Measurements from ENCODE around the gene SDK1.

The SDK1 gene

DNA sequence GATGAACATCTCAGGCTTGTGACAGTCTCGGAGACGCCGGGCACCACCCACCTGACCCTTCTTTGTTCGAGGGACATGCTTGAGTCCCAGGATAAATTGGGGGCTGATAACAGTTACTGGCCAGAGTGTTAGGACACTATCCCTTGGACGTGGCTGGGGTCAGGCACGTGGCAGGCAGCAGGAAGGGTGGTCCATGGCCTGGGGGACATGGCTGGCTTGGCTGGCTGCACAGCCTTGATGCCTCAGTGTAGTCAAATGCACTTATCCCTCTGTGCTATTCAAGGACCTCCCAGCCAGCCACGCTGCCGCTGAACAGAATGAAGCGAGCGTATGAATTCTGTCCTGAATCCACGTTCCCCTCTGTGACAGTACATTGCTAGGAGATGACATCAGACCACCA lies 719.0 kb downstream of the SDK1 start:
- peaks cover 0 to 8% (median 4%) of the 10 kb centered on the region in 5 donors for H3K36me3 ChIP-seq (ENCODE audit: control insufficient read depth in 5 of 5, insufficient read depth in 5 of 5, low read length in 5 of 5)
- H3K4me1 ChIP-seq (ENCODE audit: control insufficient read depth in 5 of 5, insufficient read depth in 5 of 5, low read length in 5 of 5) = no peaks in the 10 kb centered on the region
- no peak overlapping the region for H3K4me3 ChIP-seq (ENCODE audit: low read depth in 1 of 5, low read length in 5 of 5)

DNA sequence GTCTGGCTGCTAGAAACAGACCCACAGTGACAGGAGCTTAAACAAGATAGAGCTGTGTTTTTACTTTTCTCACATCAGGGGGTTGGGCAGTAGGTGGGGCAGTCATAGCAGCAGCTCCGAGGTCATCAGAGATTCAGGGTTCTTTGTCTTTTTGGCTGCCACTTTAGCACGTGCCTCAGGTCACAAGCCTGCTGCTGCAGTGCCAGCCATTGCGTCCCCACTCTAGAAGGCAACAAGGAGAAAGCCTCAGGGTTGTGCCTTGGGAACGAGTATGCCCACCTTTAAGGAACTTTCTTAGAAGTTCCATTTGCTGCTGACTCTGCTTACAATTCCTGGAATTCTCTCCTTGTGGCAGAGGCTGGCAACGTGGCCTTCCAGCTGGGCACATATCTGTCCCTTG lies 720.4 kb downstream of the SDK1 start:
- Histone ChIP-seq H3K9ac (ENCODE audit: low read length in 5 of 5) (no peak overlapping the region), H3K9me3 (ENCODE audit: control insufficient read depth in 5 of 5, low read length in 5 of 5) (peaks cover 0 to 20% (median 18%) of the 10 kb centered on the region in 5 donors), H3K4me3 (ENCODE audit: low read depth in 1 of 5, low read length in 5 of 5) (no peak overlapping the region), H3K36me3 (ENCODE audit: control insufficient read depth in 5 of 5, insufficient read depth in 5 of 5, low read length in 5 of 5) (peaks cover 0 to 5% (median 0%) of the 10 kb centered on the region in 5 donors), H3K27me3 (ENCODE audit: control insufficient read depth in 5 of 5, insufficient read depth in 4 of 5, low read length in 5 of 5) (no peaks in the 10 kb centered on the region), H3K4me1 (ENCODE audit: control insufficient read depth in 5 of 5, insufficient read depth in 5 of 5, low read length in 5 of 5) (no peaks in the 10 kb centered on the region), H3K27ac (ENCODE audit: low read depth, low read length) (no peak overlapping the region)

More for the DNA sequence above, 719.0 kb downstream of the SDK1 start:
- Histone ChIP-seq H3K27me3 (ENCODE audit: control insufficient read depth in 5 of 5, insufficient read depth in 4 of 5, low read length in 5 of 5) (no peaks in the 10 kb centered on the region), H3K27ac (ENCODE audit: low read depth, low read length) (no peak overlapping the region), H3K9me3 (ENCODE audit: control insufficient read depth in 5 of 5, low read length in 5 of 5) (peaks cover 0 to 20% (median 18%) of the 10 kb centered on the region in 5 donors), H3K9ac (ENCODE audit: low read length in 5 of 5) (no peak overlapping the region)

DNA sequence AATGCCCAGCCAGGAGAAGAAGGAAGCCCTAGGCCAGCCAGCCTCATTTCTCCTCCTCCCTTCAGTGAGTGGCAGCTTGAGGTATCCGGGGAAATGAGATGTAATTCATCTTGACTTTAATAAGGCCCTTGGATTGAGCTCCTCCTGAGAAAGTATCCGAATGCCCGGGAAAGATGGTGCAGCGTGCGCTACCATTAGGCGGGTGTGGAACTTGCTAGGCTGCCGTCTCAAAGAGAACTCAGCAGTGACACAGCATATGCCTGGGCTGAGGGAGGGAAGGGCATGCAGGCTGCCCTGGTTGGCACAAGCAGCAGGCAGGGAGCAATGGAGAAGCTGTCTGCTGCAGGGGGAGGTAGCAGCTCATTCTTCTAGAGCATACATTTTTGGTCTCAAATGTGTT lies 721.2 kb downstream of the SDK1 start:
- Histone ChIP-seq H3K4me1 (ENCODE audit: control insufficient read depth in 5 of 5, insufficient read depth in 5 of 5, low read length in 5 of 5) (no peaks in the 10 kb centered on the region), H3K9me3 (ENCODE audit: control insufficient read depth in 5 of 5, low read length in 5 of 5) (peaks cover 0 to 20% (median 18%) of the 10 kb centered on the region in 5 donors), H3K9ac (ENCODE audit: low read length in 5 of 5) (no peak overlapping the region), H3K27ac (ENCODE audit: low read depth, low read length) (no peak overlapping the region), H3K36me3 (ENCODE audit: control insufficient read depth in 5 of 5, insufficient read depth in 5 of 5, low read length in 5 of 5) (peaks cover 0 to 5% (median 0%) of the 10 kb centered on the region in 5 donors), H3K4me3 (ENCODE audit: low read depth in 1 of 5, low read length in 5 of 5) (no peak overlapping the region), H3K27me3 (ENCODE audit: control insufficient read depth in 5 of 5, insufficient read depth in 4 of 5, low read length in 5 of 5) (no peaks in the 10 kb centered on the region)

DNA sequence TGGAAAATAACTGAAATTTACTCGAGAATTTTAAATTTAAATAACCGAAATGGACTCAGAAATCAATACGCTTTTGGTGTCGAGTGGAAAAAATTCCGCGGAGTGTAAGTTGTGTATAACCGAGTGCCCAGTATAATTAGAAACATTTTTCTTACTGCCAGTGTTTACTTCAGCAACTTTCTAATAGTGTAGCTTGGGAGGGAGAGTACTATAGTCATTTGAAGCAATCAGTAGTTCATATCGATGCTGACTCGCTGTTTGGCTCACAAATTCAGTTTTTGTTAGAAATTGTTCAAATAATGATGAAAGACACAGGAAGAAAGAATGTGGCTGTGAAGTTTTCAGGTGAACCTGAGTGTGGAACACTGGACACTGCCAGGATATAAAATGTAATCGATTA lies 722.5 kb downstream of the SDK1 start:
- Histone ChIP-seq H3K4me1 (ENCODE audit: control insufficient read depth in 5 of 5, insufficient read depth in 5 of 5, low read length in 5 of 5) (no peaks in the 10 kb centered on the region), H3K9me3 (ENCODE audit: control insufficient read depth in 5 of 5, low read length in 5 of 5) (peaks cover 0 to 20% (median 18%) of the 10 kb centered on the region in 5 donors), H3K27ac (ENCODE audit: low read depth, low read length) (no peak overlapping the region), H3K4me3 (ENCODE audit: low read depth in 1 of 5, low read length in 5 of 5) (no peak overlapping the region), H3K36me3 (ENCODE audit: control insufficient read depth in 5 of 5, insufficient read depth in 5 of 5, low read length in 5 of 5) (peaks cover 0 to 5% (median 0%) of the 10 kb centered on the region in 5 donors), H3K27me3 (ENCODE audit: control insufficient read depth in 5 of 5, insufficient read depth in 4 of 5, low read length in 5 of 5) (no peaks in the 10 kb centered on the region), H3K9ac (ENCODE audit: low read length in 5 of 5) (no peak overlapping the region)

DNA sequence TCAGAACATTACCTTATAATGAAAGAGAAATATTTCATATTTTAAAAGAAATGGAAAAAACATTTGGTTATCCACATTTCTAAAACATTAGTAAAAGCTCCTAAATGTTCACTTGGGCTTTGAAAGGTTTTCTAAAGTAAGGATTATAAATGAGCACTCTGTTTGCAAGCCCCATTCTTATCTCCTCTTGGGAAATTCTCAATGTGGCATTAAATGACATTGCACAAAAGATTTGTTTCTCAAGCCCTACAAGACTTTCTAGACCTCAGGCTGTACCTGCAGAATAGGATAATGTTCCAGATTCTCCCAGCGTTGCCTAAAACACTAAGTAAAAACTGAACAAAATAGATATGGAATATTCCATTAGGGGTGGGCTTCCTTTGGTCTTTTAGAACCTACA lies 723.1 kb downstream of the SDK1 start:
- no peaks in the 10 kb centered on the region for H3K4me1 ChIP-seq (ENCODE audit: control insufficient read depth in 5 of 5, insufficient read depth in 5 of 5, low read length in 5 of 5)
- no peak overlapping the region for H3K9ac ChIP-seq (ENCODE audit: low read length in 5 of 5)
- no peak overlapping the region for H3K4me3 ChIP-seq (ENCODE audit: low read depth in 1 of 5, low read length in 5 of 5)
- peaks cover 0 to 13% (median 12%) of the 10 kb centered on the region in 5 donors for H3K9me3 ChIP-seq (ENCODE audit: control insufficient read depth in 5 of 5, low read length in 5 of 5)
- H3K36me3 ChIP-seq (ENCODE audit: control insufficient read depth in 5 of 5, insufficient read depth in 5 of 5, low read length in 5 of 5) = peaks cover 0 to 5% (median 0%) of the 10 kb centered on the region in 5 donors
- no peak overlapping the region for H3K27ac ChIP-seq (ENCODE audit: low read depth, low read length)
- no peaks in the 10 kb centered on the region for H3K27me3 ChIP-seq (ENCODE audit: control insufficient read depth in 5 of 5, insufficient read depth in 4 of 5, low read length in 5 of 5)

DNA sequence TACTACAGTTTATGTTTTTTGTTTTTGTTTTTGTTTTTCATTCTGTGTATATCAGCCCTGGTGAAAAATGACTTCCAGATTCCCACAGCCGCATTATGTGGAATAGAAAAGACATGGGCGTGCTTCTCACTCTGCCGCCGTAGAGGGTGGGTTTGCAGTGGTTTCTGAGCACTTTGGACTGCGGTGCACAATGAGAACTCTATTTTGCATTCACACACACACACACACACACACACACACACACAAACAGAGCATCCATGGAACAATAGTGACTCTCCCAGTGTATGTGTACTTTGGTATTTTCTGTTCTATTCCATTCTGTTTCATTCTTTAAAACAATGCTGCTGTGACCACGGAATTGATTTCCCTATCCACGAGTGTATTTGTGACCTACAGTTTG lies 723.8 kb downstream of the SDK1 start:
- Histone ChIP-seq H3K36me3 (ENCODE audit: control insufficient read depth in 5 of 5, insufficient read depth in 5 of 5, low read length in 5 of 5) (peaks cover 0 to 5% (median 0%) of the 10 kb centered on the region in 5 donors), H3K27ac (ENCODE audit: low read depth, low read length) (no peak overlapping the region), H3K4me1 (ENCODE audit: control insufficient read depth in 5 of 5, insufficient read depth in 5 of 5, low read length in 5 of 5) (no peaks in the 10 kb centered on the region), H3K9me3 (ENCODE audit: control insufficient read depth in 5 of 5, low read length in 5 of 5) (peaks cover 0 to 11% (median 6%) of the 10 kb centered on the region in 5 donors), H3K9ac (ENCODE audit: low read length in 5 of 5) (no peak overlapping the region), H3K27me3 (ENCODE audit: control insufficient read depth in 5 of 5, insufficient read depth in 4 of 5, low read length in 5 of 5) (no peaks in the 10 kb centered on the region), H3K4me3 (ENCODE audit: low read depth in 1 of 5, low read length in 5 of 5) (no peak overlapping the region)

DNA sequence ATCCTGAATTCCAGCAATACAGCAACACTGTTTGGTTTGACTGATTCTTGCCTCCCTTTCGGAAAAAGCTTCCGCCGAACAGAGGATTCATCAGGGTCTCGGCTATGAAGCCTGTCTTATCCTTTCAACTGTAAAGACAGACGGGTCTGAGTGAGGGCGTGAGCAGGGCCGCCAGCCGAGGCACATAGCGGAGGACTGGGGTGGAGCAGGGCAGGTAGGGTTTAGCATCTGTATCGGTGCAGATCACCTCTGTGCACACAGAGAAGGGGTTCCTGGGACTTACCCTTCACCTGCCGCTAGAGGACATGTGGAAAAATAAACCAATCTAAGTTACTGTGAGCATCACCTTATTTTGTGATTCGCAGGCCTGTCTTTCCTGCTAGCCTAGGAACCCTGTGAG lies 724.2 kb downstream of the SDK1 start:
- H3K4me3 ChIP-seq (ENCODE audit: low read depth in 1 of 5, low read length in 5 of 5) = no peak overlapping the region
- peaks cover 0 to 5% (median 0%) of the 10 kb centered on the region in 5 donors for H3K36me3 ChIP-seq (ENCODE audit: control insufficient read depth in 5 of 5, insufficient read depth in 5 of 5, low read length in 5 of 5)
- no peak overlapping the region for H3K27ac ChIP-seq (ENCODE audit: low read depth, low read length)
- H3K9ac ChIP-seq (ENCODE audit: low read length in 5 of 5) = no peak overlapping the region
- no peaks in the 10 kb centered on the region for H3K4me1 ChIP-seq (ENCODE audit: control insufficient read depth in 5 of 5, insufficient read depth in 5 of 5, low read length in 5 of 5)
- H3K9me3 ChIP-seq (ENCODE audit: control insufficient read depth in 5 of 5, low read length in 5 of 5) = peaks cover 0 to 8% (median 6%) of the 10 kb centered on the region in 5 donors
- H3K27me3 ChIP-seq (ENCODE audit: control insufficient read depth in 5 of 5, insufficient read depth in 4 of 5, low read length in 5 of 5) = no peaks in the 10 kb centered on the region

DNA sequence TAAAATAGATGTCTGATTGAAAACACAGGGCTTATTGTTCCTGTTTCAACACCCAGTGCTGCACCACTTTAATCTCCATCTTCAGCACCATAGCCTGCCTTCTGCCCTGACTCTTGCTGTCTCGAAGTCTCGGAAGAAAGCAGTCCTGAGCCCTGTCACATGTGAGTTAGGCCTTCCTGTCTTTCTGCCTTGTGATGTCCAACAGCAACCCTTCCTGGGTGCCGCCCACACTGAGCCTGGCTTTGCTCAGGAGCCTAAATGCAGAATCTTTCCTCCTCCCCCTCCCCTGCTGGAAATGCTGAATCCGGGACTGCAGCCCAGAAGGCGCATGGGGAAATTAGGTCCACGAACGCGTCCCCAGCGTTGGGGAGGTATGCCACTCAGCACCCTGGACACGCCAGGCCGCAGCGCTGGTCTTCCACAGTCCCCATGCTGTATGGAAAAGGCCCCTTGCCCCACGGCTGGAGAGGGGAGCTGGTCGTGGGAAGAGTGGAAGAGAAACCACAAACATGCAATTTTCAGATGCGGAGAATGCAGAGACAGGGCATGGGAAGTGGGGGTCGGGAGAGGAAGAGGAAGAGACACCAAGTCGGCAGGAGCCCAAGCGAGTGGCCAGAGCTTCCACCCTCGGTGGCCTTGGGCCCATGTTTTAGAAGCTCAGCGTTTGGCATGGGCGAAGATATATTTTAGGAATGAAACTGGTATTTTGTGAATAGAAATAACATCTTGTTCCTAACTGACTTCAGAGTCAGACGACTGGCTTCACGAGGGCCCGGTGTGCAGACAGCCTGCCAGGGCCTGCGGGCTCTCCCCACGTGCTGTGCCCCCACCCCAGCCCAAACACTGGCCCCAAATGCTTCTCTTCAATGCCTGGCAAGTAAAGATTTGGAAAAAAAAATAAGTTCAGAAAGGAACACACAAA lies 724.9 kb downstream of the SDK1 start:
- Histone ChIP-seq H3K27ac (ENCODE audit: low read depth, low read length) (no peak overlapping the region), H3K4me1 (ENCODE audit: control insufficient read depth in 5 of 5, insufficient read depth in 5 of 5, low read length in 5 of 5) (no peaks in the 10 kb centered on the region), H3K4me3 (ENCODE audit: low read depth in 1 of 5, low read length in 5 of 5) (no peak overlapping the region), H3K9ac (ENCODE audit: low read length in 5 of 5) (no peak overlapping the region), H3K36me3 (ENCODE audit: control insufficient read depth in 5 of 5, insufficient read depth in 5 of 5, low read length in 5 of 5) (no peaks in the 10 kb centered on the region), H3K9me3 (ENCODE audit: control insufficient read depth in 5 of 5, low read length in 5 of 5) (peaks cover 0 to 7% (median 6%) of the 10 kb centered on the region in 5 donors), H3K27me3 (ENCODE audit: control insufficient read depth in 5 of 5, insufficient read depth in 4 of 5, low read length in 5 of 5) (no peaks in the 10 kb centered on the region)

DNA sequence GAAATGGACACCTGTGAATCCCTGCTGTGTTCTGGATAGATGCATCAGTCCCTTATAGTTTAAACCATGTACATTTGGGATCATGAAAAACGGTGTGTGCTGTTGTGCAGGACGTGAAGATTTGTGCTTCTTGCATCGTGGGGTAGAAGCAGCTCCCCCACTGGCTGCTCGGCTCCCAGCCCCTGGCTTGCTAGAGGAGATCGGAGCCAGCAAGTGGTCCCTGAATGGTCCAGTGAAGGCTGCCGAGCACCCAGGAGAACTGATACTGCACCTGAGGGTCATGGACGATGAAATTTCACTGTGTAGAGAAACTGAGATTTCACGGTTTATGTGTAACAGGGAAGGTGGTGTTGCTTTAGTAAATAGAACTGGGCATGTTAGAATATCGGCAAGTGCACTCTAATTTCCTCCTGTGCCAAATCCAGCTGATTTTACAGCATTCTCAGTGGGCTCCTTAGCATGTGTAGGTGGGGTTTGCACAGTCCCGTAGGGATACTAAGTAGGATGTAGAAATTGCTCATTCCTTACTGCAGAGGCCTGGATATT lies 726.0 kb downstream of the SDK1 start:
- H3K27me3 ChIP-seq (ENCODE audit: control insufficient read depth in 5 of 5, insufficient read depth in 4 of 5, low read length in 5 of 5) = no peaks in the 10 kb centered on the region
- no peaks in the 10 kb centered on the region for H3K4me1 ChIP-seq (ENCODE audit: control insufficient read depth in 5 of 5, insufficient read depth in 5 of 5, low read length in 5 of 5)
- H3K36me3 ChIP-seq (ENCODE audit: control insufficient read depth in 5 of 5, insufficient read depth in 5 of 5, low read length in 5 of 5) = no peaks in the 10 kb centered on the region
- H3K27ac ChIP-seq (ENCODE audit: low read depth, low read length) = no peak overlapping the region
- no peaks in the 10 kb centered on the region for H3K9me3 ChIP-seq (ENCODE audit: control insufficient read depth in 5 of 5, low read length in 5 of 5)
- H3K4me3 ChIP-seq (ENCODE audit: low read depth in 1 of 5, low read length in 5 of 5) = no peak overlapping the region
- no peak overlapping the region for H3K9ac ChIP-seq (ENCODE audit: low read length in 5 of 5)

DNA sequence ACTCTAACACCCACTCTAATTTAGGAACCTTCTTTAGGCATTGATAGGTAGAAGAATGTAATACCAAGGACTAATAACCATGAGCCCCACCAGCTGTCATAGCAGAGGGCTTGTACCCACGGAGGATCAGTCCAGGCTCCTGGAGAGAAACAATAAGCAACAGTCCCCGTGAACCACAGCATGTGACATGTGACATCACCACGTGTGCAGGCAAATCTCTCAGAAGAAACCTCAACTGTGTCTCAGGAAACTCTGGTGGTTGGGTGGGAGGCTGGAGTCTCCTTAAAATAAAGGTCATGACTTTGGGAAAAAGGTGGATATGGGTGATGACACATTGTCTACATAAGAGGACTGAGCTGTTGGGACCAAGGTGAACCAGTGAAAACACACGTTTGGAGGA lies 727.2 kb downstream of the SDK1 start:
- Histone ChIP-seq H3K27me3 (ENCODE audit: control insufficient read depth in 5 of 5, insufficient read depth in 4 of 5, low read length in 5 of 5) (no peaks in the 10 kb centered on the region), H3K4me1 (ENCODE audit: control insufficient read depth in 5 of 5, insufficient read depth in 5 of 5, low read length in 5 of 5) (no peaks in the 10 kb centered on the region), H3K4me3 (ENCODE audit: low read depth in 1 of 5, low read length in 5 of 5) (no peak overlapping the region), H3K36me3 (ENCODE audit: control insufficient read depth in 5 of 5, insufficient read depth in 5 of 5, low read length in 5 of 5) (no peaks in the 10 kb centered on the region), H3K9me3 (ENCODE audit: control insufficient read depth in 5 of 5, low read length in 5 of 5) (no peaks in the 10 kb centered on the region), H3K9ac (ENCODE audit: low read length in 5 of 5) (no peak overlapping the region), H3K27ac (ENCODE audit: low read depth, low read length) (no peak overlapping the region)

Measured in subcutaneous abdominal adipose tissue (tissue), 5 donors.